Nephron progenitor cell (in vitro differentiated cells): Measurements from ENCODE around the gene TUG1.

Experiments
- DNase-seq: peaks from one replicate; pipeline ENCODE4 v3.0.0; 2021
- H3K27ac Mint-ChIP-seq: 2 replicates; pipeline ENCODE4 v1.8.0; 2021; ENCODE audit warnings: mild to moderate bottlenecking, moderate library complexity, mixed read lengths
- H3K27me3 Mint-ChIP-seq: 2 replicates; pipeline ENCODE4 v1.8.0; 2021; ENCODE audit warnings: mild to moderate bottlenecking, low read depth, mixed read lengths; ENCODE audit not compliant: poor library complexity
- H3K36me3 Mint-ChIP-seq: 2 replicates; pipeline ENCODE4 v1.8.0; 2021; ENCODE audit warnings: low read depth, mixed read lengths
- H3K4me1 Mint-ChIP-seq: 2 replicates; pipeline ENCODE4 v1.8.0; 2021; ENCODE audit warnings: mixed read lengths
- H3K4me3 Mint-ChIP-seq: 2 replicates; pipeline ENCODE4 v1.8.0; 2021; ENCODE audit warnings: mild to moderate bottlenecking, moderate library complexity, mixed read lengths
- H3K9me3 Mint-ChIP-seq: 2 replicates; pipeline ENCODE4 v1.8.0; 2021; ENCODE audit warnings: mild to moderate bottlenecking, moderate library complexity, mixed read lengths
- TF ChIP-seq, protein P1 (sequence below): fragments of 200-600 bp; sonication (generic); IDR thresholded peaks from 2 replicates; pipeline ENCODE4 v1.5.0; 2021; ENCODE audit warnings: antibody characterized with exemption

Gene TUG1

DNA sequence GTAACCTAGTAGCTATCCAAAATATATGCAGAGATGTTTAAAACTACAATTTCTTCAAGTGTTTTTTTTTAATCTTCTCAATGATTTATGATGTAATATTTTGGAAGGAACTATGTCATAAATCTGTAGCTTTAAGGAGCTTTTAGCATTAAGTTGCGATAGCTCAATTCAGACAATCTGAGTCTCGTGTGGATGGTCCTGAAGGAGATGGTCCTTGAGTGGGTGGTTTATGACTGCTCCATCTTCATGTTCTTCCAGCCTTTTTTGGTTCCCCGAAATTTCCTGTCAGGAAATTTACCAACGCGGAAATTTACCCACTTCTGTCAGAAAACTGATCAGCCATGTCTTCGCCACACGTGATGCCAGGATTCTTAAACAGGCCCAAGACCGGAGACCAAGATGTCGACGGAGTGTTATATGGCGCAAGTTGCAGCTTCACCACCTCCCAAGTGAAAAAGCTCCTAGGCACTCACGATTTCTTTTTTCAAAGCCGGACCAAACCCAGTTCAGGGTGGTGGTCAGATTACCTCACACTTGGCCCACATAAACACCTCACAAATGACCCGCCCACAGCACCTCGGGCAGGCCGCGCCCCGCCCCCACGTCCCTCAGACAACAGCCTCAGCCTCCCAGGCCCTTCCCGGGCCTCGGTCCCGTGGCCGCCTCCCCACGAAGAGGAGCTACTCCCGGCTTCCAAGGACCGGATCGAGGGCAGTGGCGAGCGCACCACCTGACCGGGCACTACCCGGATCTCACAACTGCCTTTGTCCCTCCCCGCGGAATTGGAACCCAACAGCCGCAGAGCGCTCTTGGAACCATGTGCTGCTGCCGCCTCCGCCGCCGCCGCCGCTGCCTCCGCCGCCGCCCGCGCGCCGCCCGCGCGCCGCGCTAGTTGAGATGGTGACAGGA lies 796 bp upstream of the TUG1 start, which contains the start of gene MORC2:
Gene MORC2, minus strand, starts transcription at position 760 of the 909 bp plus-strand sequence. CDS start 885 bp downstream, outside the sequence.
- DNase-seq = no peak

DNA sequence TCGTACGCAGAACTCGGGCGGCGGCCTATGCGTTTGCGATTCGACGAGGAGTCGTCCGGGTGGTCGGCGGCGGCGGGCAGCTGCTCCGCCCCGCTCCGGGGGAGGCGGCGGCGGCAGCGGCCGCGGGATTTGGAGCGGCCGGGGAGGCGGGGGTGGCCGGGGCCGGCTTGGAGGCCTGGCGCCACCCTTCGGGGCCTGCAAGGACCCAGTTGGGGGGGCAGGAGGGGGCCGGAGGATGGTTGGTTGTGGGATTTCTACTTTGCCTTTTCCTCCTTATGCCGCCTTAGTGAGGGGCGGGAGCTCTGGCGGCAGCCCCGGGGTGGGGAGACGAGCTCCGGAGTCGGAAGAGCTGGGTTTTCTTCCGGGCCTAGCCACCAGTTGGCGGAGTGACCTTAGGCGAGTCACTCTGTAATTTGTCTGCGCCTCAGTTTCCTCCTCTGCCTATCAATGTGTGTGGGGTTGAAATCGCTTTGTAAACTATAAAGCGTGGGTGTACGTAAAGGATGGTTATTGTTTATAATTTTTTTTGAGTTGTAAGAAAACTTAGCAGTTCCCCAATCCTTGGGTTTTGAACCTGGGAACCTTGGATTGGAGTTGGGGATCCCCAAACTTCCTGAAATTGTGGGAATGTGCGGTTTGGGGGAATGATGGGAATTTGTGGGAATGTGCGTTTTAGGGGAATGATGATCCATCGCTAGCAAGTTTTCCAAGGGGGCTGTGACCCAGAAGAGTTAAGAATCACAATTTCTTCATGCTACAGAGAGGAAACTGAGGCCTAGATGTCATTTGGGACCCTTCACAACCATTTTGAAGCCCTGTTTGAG lies 679 bp downstream of the TUG1 start:
- H3K36me3 Mint-ChIP-seq = peaks cover 97% of the 10 kb centered on the region

More for the DNA sequence above, 796 bp upstream of the TUG1 start, which contains the start of gene MORC2:
- Mint-ChIP-seq H3K27ac (peak within 1 kb of the TSS; percentile 92), H3K4me1 (peaks cover 18% of the 10 kb centered on the region), H3K36me3 (peaks cover 97% of the 10 kb centered on the region), H3K4me3 (peak within 1 kb of the TSS; percentile 89), H3K9me3 (peaks cover 95% of the 10 kb centered on the region), H3K27me3 (peaks cover 3% of the 10 kb centered on the region)
- TF ChIP-seq, protein P1, sequence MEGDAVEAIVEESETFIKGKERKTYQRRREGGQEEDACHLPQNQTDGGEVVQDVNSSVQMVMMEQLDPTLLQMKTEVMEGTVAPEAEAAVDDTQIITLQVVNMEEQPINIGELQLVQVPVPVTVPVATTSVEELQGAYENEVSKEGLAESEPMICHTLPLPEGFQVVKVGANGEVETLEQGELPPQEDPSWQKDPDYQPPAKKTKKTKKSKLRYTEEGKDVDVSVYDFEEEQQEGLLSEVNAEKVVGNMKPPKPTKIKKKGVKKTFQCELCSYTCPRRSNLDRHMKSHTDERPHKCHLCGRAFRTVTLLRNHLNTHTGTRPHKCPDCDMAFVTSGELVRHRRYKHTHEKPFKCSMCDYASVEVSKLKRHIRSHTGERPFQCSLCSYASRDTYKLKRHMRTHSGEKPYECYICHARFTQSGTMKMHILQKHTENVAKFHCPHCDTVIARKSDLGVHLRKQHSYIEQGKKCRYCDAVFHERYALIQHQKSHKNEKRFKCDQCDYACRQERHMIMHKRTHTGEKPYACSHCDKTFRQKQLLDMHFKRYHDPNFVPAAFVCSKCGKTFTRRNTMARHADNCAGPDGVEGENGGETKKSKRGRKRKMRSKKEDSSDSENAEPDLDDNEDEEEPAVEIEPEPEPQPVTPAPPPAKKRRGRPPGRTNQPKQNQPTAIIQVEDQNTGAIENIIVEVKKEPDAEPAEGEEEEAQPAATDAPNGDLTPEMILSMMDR = no peak

DNA sequence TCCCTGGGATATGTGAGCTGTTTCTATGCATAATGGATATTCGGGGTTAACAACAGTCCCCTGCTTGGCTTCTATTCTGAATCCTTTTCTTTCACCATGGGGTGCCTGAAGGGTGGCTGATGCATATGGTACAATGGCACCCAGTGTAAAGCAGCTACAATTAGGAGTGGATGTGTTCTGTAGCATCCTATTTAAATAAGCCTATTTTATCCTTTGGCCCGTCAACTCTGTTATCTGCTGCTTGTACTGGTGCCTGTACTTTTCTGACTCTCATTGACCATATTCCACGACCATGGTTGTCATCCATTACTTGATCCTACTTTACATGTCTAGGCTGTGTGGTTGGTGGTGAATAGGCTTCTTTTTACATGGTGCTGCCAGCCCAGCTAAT lies 1.3 kb downstream of the TUG1 start:
- Mint-ChIP-seq H3K27me3 (peaks cover 7% of the 10 kb centered on the region), H3K4me3 (peak overlapping the region; percentile 89), H3K4me1 (peaks cover 14% of the 10 kb centered on the region), H3K27ac (no peak overlapping the region), H3K9me3 (peaks cover 95% of the 10 kb centered on the region), H3K36me3 (peaks cover 97% of the 10 kb centered on the region)
- no peak for DNase-seq
- TF ChIP-seq, protein P1 = no peak

More for the DNA sequence above, 679 bp downstream of the TUG1 start:
- Mint-ChIP-seq H3K4me1 (peaks cover 18% of the 10 kb centered on the region), H3K4me3 (peak overlapping the region; percentile 89), H3K27me3 (peaks cover 3% of the 10 kb centered on the region), H3K9me3 (peaks cover 95% of the 10 kb centered on the region), H3K27ac (peak overlapping the region; percentile 39)
- no peak for DNase-seq
- TF ChIP-seq, protein P1 = no peak

DNA sequence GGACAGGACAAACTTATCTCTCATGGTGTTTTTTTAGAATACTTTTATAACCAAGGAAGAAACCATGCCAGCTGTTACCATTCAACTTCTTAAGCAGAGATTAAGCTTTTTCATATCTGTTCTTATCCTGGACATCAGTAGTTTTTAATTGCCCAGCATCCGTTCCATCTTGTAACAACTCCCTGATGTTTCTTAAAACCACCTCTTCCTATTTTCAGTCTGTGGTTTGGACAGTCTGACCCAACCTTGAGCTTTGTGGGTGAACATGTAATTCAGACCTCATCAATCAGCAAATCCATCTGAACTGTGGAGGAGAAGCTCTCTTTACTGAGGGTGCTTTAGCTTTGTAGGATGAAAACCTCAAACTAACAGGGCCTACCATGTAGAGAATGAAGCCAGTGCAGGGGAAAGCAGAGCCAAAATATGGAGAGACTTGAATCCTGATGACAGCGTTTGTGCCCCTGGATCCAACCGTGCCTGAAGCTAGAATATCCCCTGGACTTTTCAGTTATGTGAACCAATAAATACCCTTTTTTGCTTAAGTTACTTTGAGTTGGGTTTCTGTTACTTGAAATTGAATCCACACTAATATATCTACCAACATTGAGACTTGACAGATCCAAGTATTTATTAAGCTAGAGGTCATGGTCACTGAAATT lies 9.4 kb downstream of the TUG1 start:
- peaks cover 96% of the 10 kb centered on the region for H3K9me3 Mint-ChIP-seq
- no peak overlapping the region for H3K4me3 Mint-ChIP-seq
- no peak for DNase-seq
- TF ChIP-seq, protein P1 = no peak
- no peaks in the 10 kb centered on the region for H3K4me1 Mint-ChIP-seq
- H3K27ac Mint-ChIP-seq = no peak overlapping the region
- H3K27me3 Mint-ChIP-seq = peaks cover 11% of the 10 kb centered on the region
- peaks cover 95% of the 10 kb centered on the region for H3K36me3 Mint-ChIP-seq

DNA sequence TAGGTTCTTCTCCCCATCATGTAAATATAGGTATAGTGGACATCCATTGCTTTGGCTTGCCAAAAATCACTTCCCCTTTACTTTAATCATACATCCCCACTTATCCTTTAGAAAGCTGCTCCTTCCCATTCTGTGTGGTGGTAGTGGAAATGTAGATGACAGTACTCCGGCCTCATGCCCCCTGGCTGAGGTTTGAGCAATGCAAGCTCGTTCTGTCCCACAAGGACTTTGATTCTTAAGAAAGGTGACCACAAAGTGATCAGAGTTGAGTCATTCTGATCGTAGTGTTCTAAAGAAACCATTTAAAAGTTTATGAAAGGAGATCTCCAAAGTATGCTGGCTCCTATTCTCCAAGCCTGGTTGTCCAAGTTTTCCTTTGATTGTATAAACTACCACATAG lies 10.9 kb downstream of the TUG1 start:
- H3K27me3 Mint-ChIP-seq = peaks cover 11% of the 10 kb centered on the region
- TF ChIP-seq, protein P1 = no peak
- DNase-seq = no peak
- no peaks in the 10 kb centered on the region for H3K4me1 Mint-ChIP-seq
- no peak overlapping the region for H3K27ac Mint-ChIP-seq
- peaks cover 95% of the 10 kb centered on the region for H3K36me3 Mint-ChIP-seq
- peaks cover 96% of the 10 kb centered on the region for H3K9me3 Mint-ChIP-seq
- no peak overlapping the region for H3K4me3 Mint-ChIP-seq
